B cell (primary cell): ENCODE measurements around the gene MALSU1. TPM values are rescaled to one million over a fixed set of nuclear protein-coding genes. Genes with fewer than 3 reads are reported as not detected.

Experiments used
- ATAC-seq: fragments of 200-7000 bp; cut with Tn5 transposase; one replicate; pipeline ENCODE4 v1.10.0; 2021; ENCODE audit warnings: low read depth, mild to moderate bottlenecking, moderate number of reproducible peaks, moderate library complexity
- CTCF ChIA-PET: fragments of 350-600 bp; sonication (Branson Sonifier 250); formaldehyde crosslinking; loops from one replicate; lab custom pipeline; 2021; ENCODE audit warnings: antibody characterized with exemption, inconsistent platforms; lab: Charles Lee
- POLR2A ChIA-PET: fragments of 350-600 bp; sonication (Branson Sonifier 250); formaldehyde crosslinking; loops from one replicate; lab custom pipeline; 2021; ENCODE audit warnings: antibody characterized with exemption; lab: Charles Lee
- DNase-seq: peaks from one replicate; pipeline ENCODE4 v3.0.0; 2013
- H2AFZ ChIP-seq: 2 replicates; pipeline ENCODE4 v1.6.1; 2012; ENCODE audit warnings: mild to moderate bottlenecking, low read depth, low read length; ENCODE audit not compliant: insufficient read depth, poor library complexity, severe bottlenecking
- H3K27ac ChIP-seq, 2 donors: 1 replicate in 1 of 2; 2 replicates in 1 of 2; pipeline ENCODE4 v1.5.1; 2012 to 2013; ENCODE audit warnings: low read length in 2 of 2, mild to moderate bottlenecking in 2 of 2, moderate library complexity in 1 of 2
- H3K27me3 ChIP-seq, 4 experiments: fragments of 200-600 bp in 1 of 4; sonication (generic) in 1 of 4; replicated peaks in 1 of 4; 1 replicate in 2 of 4; 2 replicates in 2 of 4; pipeline versions ENCODE4 v1.6.1 to v1.7.0; 2013 to 2016; ENCODE audit warnings: low read length in 3 of 4, mild to moderate bottlenecking in 2 of 4, mixed read lengths in 1 of 4, moderate library complexity in 1 of 4; ENCODE audit not compliant: insufficient read depth in 4 of 4, control insufficient read depth in 3 of 4; ENCODE audit errors: control extremely low read depth in 1 of 4
- H3K36me3 ChIP-seq, 2 experiments: replicated peaks in 1 of 2; 1 replicate in 1 of 2; 2 replicates in 1 of 2; pipeline versions ENCODE4 v1.6.1 to v1.7.1; 2013; ENCODE audit warnings: low read length in 1 of 2; ENCODE audit not compliant: insufficient read depth in 2 of 2, control insufficient read depth in 1 of 2; ENCODE audit errors: control extremely low read depth in 1 of 2, extremely low read depth in 1 of 2
- H3K4me1 ChIP-seq, 2 donors: fragments of 200-600 bp in 1 of 2; sonication (generic) in 1 of 2; 1 replicate in 1 of 2; 2 replicates in 1 of 2; pipeline versions ENCODE4 v1.5.1 to v1.6.1; 2013 to 2017; ENCODE audit warnings: low read length in 2 of 2; ENCODE audit not compliant: control insufficient read depth in 2 of 2, insufficient read depth in 2 of 2
- H3K4me2 ChIP-seq: replicated peaks from 2 replicates; pipeline ENCODE3; 2012; ENCODE audit warnings: mild to moderate bottlenecking, low read depth, low read length; ENCODE audit not compliant: poor library complexity, severe bottlenecking
- H3K4me3 ChIP-seq, 5 experiments: fragments of 200-600 bp in 1 of 5; sonication (generic) in 1 of 5; 1 replicate in 3 of 5; 2 replicates in 2 of 5; pipeline versions ENCODE4 v1.5.1 to v1.7.0; 2011 to 2016; ENCODE audit warnings: low read length in 4 of 5, mild to moderate bottlenecking in 4 of 5, low read depth in 2 of 5, control low read depth in 1 of 5, moderate library complexity in 1 of 5; ENCODE audit not compliant: insufficient read depth in 1 of 5; ENCODE audit errors: control extremely low read depth in 1 of 5, extremely low read depth in 1 of 5
- H3K79me2 ChIP-seq: fragments of 200-600 bp; sonication (generic); one replicate; pipeline ENCODE4 v1.6.0; 2016; ENCODE audit warnings: low read length; ENCODE audit not compliant: control insufficient read depth, insufficient read depth
- H3K9ac ChIP-seq: fragments of 200-600 bp; sonication (generic); 2 replicates; pipeline ENCODE4 v1.6.1; 2017; ENCODE audit warnings: mild to moderate bottlenecking, low read length, moderate library complexity
- H3K9me3 ChIP-seq, 3 donors: one replicate each; pipeline versions ENCODE4 v1.6.1 to v1.7.1; 2013; ENCODE audit warnings: low read length in 2 of 3; ENCODE audit not compliant: control insufficient read depth in 2 of 3, insufficient read depth in 1 of 3; ENCODE audit errors: control extremely low read depth in 1 of 3
- H4K20me1 ChIP-seq: 2 replicates; pipeline ENCODE4 v1.6.0; 2012; ENCODE audit warnings: mild to moderate bottlenecking, low read length; ENCODE audit not compliant: insufficient read depth, control insufficient read depth, poor library complexity, severe bottlenecking
- H3K27ac Mint-ChIP-seq: one replicate; pipeline ENCODE4 v1.8.0; 2021; ENCODE audit warnings: mixed read lengths
- H3K27me3 Mint-ChIP-seq: one replicate; pipeline ENCODE4 v1.8.0; 2021; ENCODE audit warnings: mixed read lengths
- H3K4me1 Mint-ChIP-seq: one replicate; pipeline ENCODE4 v1.8.0; 2021; ENCODE audit warnings: mixed read lengths
- H3K4me3 Mint-ChIP-seq: one replicate; pipeline ENCODE4 v1.8.0; 2021; ENCODE audit warnings: mixed read lengths
- H3K9me3 Mint-ChIP-seq: one replicate; pipeline ENCODE4 v1.8.0; 2022; ENCODE audit warnings: mixed read lengths; ENCODE audit not compliant: insufficient read depth
- EZH2 ChIP-seq: IDR thresholded peaks from 2 replicates; pipeline ENCODE4 v1.6.1; 2012; ENCODE audit warnings: borderline replicate concordance, low read depth, mild to moderate bottlenecking, moderate library complexity, low read length; ENCODE audit not compliant: insufficient read depth, poor library complexity, severe bottlenecking
- WGBS: methylation state at CpG from one replicate; pipeline ENCODE4 v1.1.5; 2013; ENCODE audit warnings: missing lambda C conversion rate; ENCODE audit not compliant: insufficient coverage; 5-methylcytosine and 5-hydroxymethylcytosine counted together
- intact Hi-C: fragments of 100-400 bp; cut with micrococcal nuclease; formaldehyde crosslinking; loops from one replicate; pipeline ENCODE4 v1.10.0; 2022
- polyA plus RNA-seq: library from polyadenylated mRNA; depleted of rRNA; stranded (reverse); fragments of >200 nt; gene quantifications from 2 replicates; pipeline ENCODE4 v1.2.3, GENCODE V29; 2012
- total RNA-seq, 2 donors: library from RNA; stranded (reverse); fragments of 120-200 nt in 1 of 2; gene quantifications; 1 replicate in 1 of 2; 2 replicates in 1 of 2; pipeline versions ENCODE4 v1.2.3 to v1.2.4, GENCODE V29; 2013 to 2022
- TF ChIP-seq, protein P1 (sequence below): fragments of 200-600 bp; IDR thresholded peaks from one replicate; pipeline ENCODE4 v1.8.0; 2022; ENCODE audit warnings: antibody characterized with exemption, mild to moderate bottlenecking

Gene MALSU1
- total and polyA plus RNA-seq, 2 donors (not counting 1 experiment from before 2014, with no cell fraction given): 20.8 to 38.0 TPM

DNA sequence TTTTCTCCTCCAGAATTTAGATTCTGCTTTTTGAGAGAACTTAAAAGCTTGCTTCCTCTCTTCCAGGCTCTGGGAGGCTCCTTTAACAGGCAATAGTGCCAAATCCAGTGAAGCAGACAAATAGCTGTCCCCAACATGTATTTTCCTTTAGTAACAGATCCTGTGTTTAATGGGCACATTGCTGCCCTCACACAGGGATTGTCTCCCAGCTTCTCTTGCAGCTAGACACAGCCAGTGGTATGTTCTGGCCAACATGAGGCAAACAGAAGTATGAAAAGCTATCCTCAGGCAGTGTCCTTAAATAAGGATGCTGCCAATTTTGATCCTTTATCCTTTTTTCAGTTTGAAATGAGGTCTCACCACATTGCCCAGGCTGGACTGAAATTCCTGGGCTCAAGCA, 38.2 kb downstream of the MALSU1 start:
- peaks cover 3 to 4% of the 10 kb centered on the region in 2 experiments for H3K36me3 ChIP-seq
- no peaks in the 10 kb centered on the region for H3K4me1 Mint-ChIP-seq
- CTCF ChIA-PET: interaction anchor here (0.8 to 1.1 kb wide), 2 partner anchors 12 to 124 kb away, joined by 3 to 5 read pairs; no protein-coding TSS in a partner anchor

DNA sequence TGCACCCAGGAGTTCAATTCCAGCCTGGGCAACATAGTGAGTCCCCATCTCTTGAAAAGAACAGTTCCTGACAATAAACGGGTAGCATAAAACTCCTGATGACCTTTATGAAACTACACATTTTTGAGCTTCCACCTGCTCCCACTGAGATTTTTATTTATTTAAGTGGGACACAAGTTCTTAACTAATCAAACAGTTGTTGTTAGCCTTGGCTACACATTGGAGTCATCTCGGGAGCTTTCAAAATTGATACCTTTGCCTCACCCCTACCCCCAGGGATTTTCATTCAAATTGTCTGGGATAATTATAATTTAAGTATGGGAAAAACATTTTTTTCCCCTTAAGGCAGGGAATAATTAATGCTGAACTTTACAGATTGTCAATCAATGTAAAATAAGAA, 39.3 kb downstream of the MALSU1 start:
- H3K4me3 ChIP-seq: no peak overlapping the region
- no peaks in the 10 kb centered on the region for H3K79me2 ChIP-seq
- H3K27ac Mint-ChIP-seq: no peak overlapping the region
- intact Hi-C loops: no loop called here
- H3K9me3 ChIP-seq: peaks cover 0 to 10% (median 0%) of the 10 kb centered on the region in 3 donors
- H3K36me3 ChIP-seq: peaks cover 4 to 6% of the 10 kb centered on the region in 2 experiments
- TF ChIP-seq, protein P1, sequence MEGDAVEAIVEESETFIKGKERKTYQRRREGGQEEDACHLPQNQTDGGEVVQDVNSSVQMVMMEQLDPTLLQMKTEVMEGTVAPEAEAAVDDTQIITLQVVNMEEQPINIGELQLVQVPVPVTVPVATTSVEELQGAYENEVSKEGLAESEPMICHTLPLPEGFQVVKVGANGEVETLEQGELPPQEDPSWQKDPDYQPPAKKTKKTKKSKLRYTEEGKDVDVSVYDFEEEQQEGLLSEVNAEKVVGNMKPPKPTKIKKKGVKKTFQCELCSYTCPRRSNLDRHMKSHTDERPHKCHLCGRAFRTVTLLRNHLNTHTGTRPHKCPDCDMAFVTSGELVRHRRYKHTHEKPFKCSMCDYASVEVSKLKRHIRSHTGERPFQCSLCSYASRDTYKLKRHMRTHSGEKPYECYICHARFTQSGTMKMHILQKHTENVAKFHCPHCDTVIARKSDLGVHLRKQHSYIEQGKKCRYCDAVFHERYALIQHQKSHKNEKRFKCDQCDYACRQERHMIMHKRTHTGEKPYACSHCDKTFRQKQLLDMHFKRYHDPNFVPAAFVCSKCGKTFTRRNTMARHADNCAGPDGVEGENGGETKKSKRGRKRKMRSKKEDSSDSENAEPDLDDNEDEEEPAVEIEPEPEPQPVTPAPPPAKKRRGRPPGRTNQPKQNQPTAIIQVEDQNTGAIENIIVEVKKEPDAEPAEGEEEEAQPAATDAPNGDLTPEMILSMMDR: no peak
- TF ChIP-seq EZH2: no peak
- H3K9ac ChIP-seq: no peak overlapping the region
- ChIA-PET CTCF (no interaction called here), POLR2A (no interaction called here)
- ATAC-seq: no peak
- no peaks in the 10 kb centered on the region for H3K27me3 Mint-ChIP-seq
- H3K4me1 ChIP-seq: no peaks in the 10 kb centered on the region
- no peaks in the 10 kb centered on the region for H3K9me3 Mint-ChIP-seq
- DNase-seq: no peak
- no peak overlapping the region for H3K27ac ChIP-seq
- no peak overlapping the region for H3K4me2 ChIP-seq
- no CpG with 5 or more reads among the region's 2 CpGs for WGBS
- no peaks in the 10 kb centered on the region for H3K4me1 Mint-ChIP-seq
- no peaks in the 10 kb centered on the region for H4K20me1 ChIP-seq
- no peak overlapping the region for H3K4me3 Mint-ChIP-seq
- H2AFZ ChIP-seq: no peak overlapping the region
- H3K27me3 ChIP-seq: no peaks in the 10 kb centered on the region

More for the DNA sequence above, 38.2 kb downstream of the MALSU1 start:
- intact Hi-C loops: no loop called here
- no peaks in the 10 kb centered on the region for H3K27me3 Mint-ChIP-seq
- no peak for TF ChIP-seq EZH2
- TF ChIP-seq, protein P1: no peak
- H3K9ac ChIP-seq: no peak overlapping the region
- peaks cover 0 to 10% (median 0%) of the 10 kb centered on the region in 3 donors for H3K9me3 ChIP-seq
- no peak overlapping the region for H3K4me3 Mint-ChIP-seq
- no peaks in the 10 kb centered on the region for H3K9me3 Mint-ChIP-seq
- H3K27me3 ChIP-seq: no peaks in the 10 kb centered on the region
- no peak overlapping the region for H3K4me3 ChIP-seq
- no peak overlapping the region for H3K27ac Mint-ChIP-seq
- no peak overlapping the region for H3K27ac ChIP-seq
- H3K4me2 ChIP-seq: no peak overlapping the region
- no peak overlapping the region for H2AFZ ChIP-seq
- POLR2A ChIA-PET: no interaction called here
- DNase-seq (no peak), ATAC-seq (no peak)
- H3K4me1 ChIP-seq: no peaks in the 10 kb centered on the region
- no peaks in the 10 kb centered on the region for H4K20me1 ChIP-seq
- no peaks in the 10 kb centered on the region for H3K79me2 ChIP-seq
